Dermis microvascular lymphatic vessel endothelial cell (primary cell): ENCODE data around the gene ASXL2. TPM values are rescaled to one million over a fixed set of nuclear protein-coding genes. Genes with fewer than 3 reads are reported as not detected.
"Not testable (repeated sequence)": the region's sequence is repeated elsewhere in the genome, so short reads cannot be mapped to it uniquely, and the experiment has no call there.

ENCODE experiments used
- DNase-seq, 2 donors: peaks; one replicate each; pipeline versions ENCODE4 v3.0.0 to v3.0.0-alpha.2; 2010; ENCODE audit warnings: low read depth in 2 of 2
- total RNA-seq: library from RNA; depleted of rRNA; stranded (reverse); fragments of >200 nt; gene quantifications from 2 replicates; pipeline ENCODE4 v1.2.1, GENCODE V29; 2014

ASXL2 gene
- total RNA-seq, 1 donor from 2014 or later: 4.1 TPM

DNA sequence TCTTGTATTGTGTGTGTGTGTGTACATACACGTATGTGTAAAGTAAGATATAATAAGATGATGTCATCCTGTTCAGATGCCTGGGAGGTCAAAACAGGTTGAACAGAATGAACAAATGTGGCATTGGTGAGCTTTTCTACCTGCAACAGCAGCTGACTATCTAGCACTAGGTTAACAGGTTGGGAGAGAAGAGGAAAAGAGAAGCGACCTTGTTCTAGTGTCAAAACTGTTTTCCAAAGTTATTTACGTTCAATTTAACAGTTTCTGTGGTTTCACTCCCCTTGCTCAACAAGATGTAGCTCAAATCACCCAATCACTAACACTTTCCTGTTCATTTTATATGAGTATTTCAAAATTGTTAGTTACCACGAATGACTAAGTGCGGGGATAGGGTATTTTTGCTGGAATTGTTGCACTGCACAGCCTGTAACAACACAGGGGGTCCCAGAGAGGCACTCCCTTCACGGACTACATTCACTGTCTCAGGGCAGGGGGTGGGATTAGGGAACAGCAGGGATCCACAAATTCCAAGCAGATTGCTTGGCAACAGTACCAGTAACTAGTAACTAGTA is 137.4 kb downstream of the ASXL2 start:
- DNase-seq: no peak

DNA sequence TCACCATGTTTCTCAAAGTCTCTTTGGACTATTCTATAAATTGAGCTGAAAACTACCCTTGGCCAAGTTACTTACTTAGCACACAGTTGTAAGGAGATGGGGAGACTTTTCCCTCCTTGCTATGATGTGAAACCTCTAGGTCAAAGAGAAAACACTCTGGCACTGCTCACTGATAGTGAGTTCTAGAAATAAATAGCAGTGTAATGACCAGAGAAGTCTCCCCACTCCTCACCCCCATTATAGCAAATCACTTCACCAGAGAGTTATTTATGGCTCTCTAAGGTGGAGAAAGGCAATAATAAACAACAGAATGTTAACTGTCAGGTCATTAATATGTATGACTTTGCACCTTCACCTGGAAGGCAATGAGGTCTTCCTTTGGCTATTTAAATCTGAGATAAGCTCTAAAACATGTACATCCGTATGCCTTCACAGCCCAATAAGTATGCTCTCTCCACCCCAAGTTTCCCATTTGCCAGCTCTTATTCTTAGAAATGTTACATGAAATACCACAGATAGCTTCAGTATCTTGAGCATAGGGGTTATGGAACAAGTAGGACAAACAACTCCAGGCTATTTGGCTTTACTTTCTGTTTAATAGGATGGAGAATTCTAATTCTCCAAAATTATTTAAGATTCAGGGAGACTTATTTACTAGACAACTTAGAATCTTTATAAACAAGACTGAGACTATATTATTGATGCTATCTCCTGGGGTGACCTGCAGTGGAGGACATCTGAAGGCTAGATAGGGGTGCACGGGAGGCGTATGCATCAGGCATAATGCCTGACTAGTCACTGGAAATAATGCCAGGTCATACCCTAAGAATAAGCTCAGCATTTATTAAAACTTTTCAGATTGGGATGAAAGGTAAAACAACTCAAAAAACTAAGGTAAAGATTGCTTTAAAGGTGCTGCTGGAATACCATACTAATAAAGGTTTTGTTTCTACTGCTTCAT is 139.6 kb downstream of the ASXL2 start:
- DNase-seq: no peak

DNA sequence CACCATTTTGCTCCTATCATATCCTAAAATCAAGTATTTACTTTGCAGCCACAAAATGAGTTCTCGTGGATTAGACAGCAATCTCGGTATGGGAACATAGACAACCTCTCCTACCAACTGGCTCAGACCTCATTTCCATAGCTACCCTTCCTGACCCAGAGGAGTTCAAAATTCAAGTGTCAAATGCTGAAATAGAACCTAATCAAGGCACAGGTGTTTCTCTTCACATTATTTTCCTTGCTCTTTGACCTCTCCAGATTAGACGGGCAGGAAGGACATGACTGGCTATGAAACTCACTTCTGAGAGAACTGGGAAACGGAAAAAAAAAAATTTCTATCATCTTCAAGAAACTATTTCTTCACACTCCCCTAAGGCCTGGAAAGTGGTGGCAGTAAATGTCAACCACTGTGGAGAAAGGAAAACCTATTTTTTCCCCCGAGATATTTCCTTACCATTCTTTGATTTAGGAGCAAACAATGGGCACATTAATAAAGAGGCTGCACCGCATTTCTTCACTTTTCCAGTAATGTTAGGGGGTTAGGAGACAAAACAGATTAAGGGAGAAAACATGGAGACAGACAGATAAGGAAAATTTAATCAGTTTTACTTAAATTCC is 141.3 kb downstream of the ASXL2 start:
- no peak for DNase-seq

DNA sequence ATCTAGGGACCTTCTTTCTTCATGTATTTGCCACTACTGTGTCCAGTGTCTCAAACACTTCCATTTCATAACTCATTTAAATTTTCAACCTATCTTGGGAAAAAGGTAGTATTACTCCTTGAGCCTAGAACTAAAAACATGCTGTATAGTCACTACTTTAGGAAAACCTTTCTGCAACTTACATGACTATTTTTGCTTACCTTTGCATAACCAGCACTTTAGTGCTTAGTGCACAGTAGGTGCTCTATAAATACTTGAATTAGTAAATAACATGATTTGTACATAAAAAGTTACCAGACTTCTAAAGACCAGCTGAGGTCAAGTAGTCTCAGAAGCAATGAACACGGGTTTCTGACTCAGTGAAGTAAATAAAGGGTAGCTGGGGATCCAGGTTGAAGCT is 142.5 kb downstream of the ASXL2 start:
- no peak for DNase-seq

DNA sequence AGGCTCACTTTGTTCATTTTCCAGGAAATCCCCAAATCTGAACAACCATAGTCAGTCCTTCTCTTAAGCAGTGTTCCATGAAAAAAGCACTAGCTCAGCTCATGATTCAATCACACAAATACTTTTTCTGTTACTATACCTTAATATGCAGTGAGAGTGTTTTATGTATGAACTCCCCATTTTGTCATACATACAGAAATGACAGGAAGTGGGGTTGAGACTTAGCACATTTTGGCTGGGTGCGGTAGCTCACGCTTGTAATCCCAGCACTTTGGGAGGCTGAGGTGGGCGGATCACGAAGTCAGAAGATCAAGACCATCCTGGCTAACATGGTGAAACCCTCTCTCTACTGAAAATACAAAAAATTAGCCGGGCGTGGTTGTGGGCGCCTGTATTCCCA is 149.7 kb downstream of the ASXL2 start:
- DNase-seq: no peak

DNA sequence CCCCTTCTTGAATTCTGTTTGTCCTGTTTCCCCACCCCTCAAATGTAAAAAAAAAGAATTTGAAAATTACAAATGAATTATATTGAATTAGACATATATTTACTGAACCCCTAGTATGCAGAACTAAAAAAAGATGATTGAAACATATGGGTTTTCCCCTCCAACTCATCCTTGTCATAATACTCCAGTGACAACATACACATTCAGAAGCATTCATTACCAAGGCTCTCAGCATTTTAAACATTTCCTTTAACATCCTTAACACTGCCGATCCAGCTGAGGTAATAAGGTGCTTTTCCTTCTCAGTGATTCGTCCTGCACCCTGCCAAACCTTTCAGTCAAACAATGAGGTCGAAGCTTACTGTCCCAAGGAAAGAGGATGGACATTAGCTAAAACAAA is 151.8 kb downstream of the ASXL2 start:
- no peak for DNase-seq

DNA sequence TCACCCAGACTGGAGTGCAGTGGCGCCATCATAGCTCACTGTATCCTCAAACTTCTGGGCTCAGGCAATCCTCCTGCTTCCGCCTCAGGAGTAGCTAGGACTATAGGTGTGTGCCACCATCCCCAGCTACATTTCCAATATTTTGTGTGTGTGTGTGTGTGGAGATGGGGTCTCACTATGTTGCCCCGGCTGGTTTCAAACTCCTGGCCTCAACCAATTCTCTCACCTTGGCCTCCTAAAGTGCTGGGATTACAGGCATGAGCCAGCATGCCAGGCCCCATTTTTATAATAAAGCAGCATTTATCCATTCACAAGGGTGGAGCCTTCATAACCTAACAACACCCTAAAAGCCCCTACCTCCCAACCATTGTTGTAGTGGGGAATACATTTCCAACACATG is 152.4 kb downstream of the ASXL2 start:
- no peak for DNase-seq

DNA sequence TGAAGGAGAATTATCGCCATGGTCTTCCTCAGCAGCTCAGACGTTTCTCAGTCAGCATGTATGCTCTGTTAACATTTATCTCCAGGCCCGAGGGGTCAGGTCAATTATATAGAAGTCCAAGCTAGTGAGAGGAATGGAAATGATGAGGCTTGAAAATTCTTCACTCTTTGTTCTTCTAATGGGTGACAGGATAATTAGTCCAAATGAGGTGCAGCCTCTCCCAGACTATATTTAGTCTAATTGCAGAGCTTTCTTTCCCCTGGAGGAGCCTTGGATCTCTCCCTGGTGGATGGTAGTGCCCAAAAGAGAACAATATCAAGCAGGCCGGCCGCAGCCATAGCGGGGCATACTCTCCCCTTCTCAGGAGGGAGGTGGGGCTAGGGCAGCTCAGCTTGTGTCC is 153.5 kb downstream of the ASXL2 start:
- DNase-seq: no peak

DNA sequence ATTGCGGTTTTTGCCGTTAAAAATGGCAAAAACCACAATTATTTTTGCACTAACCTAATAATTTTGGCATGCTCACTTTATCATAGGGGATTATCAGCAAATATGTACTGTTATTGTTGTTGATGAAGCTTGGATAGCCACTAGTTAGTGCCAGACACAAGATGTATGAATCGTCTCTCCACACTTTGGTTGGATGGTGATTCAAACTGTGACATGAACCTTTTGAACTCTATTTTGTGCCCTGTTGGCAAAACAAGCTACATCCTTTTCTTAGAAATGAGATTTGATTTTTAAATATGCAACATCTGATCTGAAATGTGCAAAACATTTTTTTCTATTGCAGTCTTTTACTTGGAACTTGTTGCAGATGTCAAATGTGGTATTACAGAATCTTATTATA is 156.1 kb downstream of the ASXL2 start:
- no peak for DNase-seq

DNA sequence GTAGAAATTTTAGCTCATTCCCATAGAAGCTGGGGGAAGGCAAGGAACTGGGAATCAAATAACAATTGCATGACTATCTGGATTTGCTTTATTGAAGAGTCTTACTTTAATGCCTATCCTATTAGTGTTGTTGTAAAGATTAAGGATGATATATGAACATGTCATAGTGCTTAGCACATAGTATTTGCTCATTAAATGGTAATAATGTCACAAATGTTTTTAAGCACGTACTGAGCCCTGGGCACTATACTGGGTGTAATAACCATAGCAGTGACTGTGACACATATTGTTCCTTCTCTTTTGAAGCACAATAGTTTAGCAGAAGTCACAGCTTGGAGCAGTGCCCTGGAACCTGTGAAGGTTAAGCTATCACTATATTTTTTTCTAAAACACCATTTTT is 157.7 kb downstream of the ASXL2 start:
- DNase-seq: no peak

DNA sequence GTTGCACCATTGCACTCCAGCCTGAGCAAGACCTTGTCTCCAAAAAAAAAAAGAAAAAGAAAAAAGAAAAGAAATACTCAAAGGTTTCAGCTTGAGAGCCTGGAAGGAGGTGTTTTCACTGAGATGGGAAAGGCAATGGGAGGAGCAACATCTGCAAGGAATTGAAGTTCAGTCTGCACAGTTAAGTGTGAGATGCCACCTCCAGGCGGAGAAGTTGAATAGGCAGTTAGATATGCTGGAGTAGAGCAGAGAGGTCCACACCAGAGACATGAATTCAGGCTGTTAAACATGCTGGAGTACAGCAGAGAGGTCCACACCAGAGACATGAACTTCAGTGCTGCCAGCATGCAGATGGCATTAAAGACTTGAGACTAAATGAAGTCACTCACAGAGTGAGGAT is 163.5 kb downstream of the ASXL2 start:
- DNase-seq: no peak

DNA sequence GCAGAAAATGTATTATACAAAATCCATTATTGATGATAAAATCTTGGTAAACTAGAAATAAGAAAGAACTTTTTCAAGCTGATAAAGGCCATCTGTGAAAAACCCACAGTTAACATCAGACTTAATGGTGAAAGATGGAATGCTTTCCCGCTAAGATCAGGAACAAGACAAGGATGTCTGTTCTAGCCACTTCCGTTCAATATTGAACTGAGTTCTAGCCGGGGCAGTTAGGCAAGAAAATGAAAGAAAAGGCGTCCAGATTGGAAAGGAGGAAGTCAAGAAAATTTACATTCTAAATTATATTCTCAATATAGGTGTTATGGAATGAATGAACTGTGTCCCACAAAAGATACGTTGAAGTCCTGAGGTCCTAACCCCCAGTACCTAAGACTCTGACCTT is 165.8 kb downstream of the ASXL2 start:
- no peak for DNase-seq

DNA sequence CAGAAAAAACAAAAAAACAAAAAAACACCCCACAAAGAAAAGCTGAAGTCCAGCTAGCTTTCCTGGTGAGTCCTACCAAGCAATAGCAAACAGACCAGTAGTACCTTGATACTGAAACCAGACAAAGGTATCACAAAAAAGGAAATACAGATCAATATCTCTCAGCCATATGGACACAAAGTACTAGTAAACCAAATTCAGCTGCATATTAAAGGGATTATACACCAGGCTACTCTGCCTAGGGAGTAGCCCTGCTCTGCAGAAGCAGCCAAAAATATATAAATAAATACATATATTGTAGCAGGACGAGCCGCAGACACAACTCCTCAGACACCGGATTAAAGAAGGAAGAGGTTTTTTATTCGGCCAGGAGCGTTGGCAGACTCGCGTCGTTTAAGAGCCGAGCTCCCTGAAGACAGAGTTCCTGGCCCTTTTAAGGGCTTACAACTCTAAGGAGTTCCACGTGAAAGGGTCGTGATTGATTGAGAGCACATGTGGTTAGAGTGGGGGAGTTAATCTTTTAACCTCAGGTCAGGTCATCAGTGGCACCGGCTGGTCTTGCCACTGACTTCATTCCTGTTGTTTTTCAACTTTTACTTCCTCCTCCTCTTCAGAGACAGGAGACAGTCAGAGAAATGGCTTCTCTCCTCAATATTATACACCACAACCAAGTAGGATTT is 166.5 kb downstream of the ASXL2 start:
- DNase-seq: no peak

DNA sequence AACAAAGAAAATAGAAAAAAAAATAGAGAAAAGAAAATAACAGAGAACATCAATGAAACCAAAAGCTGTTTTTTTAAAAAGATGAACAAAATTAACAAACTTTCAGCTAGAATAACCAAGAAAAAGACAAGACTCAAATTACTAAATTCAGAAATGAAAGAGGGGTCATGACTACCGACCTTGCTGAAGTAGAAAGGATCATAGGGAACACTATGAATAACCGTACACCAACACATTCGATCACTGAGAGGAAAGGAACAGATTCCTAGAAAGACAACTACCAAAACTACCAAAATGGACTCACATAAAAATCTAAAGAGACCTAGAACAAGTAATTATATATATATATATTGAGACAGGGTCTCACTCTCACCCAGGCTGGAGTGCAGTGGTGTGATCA is 167.5 kb downstream of the ASXL2 start:
- DNase-seq: no peak

DNA sequence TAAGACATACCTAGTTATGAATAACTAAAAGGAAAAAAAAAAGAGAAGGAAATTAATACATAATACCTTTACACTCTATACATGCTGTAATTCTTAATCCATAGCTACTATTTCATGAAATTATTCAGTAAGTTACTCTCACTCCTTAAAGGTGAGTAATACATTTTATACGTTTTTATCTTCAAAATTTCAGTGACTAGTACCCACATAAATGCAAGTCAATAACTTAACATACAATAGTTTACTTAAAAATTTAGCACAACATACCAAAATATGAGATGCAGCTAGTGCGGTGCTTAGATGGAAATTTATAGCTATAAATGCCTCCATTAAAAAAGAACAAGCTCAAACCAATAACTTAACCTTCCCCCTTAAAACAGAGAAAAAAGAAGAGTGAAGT is 168.9 kb downstream of the ASXL2 start:
- DNase-seq: no peak

DNA sequence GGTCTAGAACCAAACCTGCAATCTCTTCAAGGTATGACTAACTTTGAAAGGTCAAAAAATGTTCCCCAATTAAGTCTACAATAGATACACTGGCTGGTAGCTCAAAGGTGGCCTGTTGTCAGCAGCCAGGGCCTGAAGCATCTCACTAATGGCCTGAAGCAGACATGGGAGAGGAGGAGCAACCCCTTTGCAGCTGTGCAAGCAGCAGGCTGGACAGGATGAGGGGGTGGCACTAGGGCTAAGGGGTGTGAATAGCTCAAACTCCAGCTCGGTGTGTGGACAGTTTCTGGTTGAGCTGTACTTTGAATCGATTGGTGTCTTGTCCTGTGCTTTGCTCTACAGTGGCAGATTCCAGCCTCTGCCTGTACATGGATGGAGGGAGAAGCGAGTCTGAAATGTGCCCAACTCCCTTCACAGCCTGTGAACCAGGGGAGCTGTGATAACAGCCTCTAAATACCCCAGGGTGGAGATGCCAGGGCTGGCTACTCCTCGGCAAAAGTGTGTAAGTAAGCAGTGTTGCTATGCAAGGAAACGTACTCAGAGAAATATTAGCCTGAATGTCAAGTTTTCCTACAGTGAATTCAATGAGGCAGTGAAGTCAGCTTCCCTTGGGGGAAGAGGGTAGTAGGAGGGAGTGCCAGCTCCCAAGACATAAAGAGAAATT is 170.2 kb downstream of the ASXL2 start:
- DNase-seq: no peak

DNA sequence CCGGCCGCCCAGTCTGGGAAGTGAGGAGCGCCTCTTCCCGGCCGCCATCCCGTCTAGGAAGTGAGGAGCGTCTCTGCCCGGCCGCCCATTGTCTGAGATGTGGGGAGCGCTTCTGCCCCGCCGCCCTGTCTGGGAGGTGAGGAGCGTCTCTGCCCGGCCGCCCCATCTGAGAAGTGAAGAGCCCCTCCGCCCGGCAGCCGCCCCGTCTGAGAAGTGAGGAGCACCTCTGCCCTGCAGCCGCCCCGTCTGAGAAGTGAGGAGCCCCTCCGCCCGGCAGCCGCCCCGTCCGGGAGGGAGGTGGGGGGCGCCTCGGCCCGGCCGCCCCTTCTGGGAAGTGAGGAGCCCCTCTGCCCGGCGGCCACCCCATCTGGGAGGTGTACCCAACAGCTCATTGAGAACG is 172.7 kb downstream of the ASXL2 start:
- not testable (repeated sequence) for DNase-seq

DNA sequence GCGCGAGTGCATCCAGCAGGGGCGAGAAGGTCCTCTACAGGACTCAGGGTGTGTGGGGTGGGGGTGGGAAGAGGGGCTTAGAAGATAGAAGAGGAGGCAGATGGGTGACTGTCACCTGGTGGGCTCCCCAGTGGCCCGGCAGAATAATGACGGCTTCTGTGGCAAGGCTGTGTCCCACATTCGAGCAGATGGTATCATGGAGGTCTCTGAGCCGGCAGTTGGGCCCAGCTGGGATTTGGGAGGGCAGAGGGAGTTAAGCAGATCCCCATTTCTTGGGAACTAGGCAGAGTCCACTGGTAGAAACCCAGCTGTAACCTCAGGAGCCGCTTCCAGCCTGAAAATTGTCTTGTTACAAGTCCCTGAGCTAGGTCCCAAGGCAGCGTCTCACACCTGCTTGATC is 176.5 kb downstream of the ASXL2 start:
- DNase-seq: no peak

DNA sequence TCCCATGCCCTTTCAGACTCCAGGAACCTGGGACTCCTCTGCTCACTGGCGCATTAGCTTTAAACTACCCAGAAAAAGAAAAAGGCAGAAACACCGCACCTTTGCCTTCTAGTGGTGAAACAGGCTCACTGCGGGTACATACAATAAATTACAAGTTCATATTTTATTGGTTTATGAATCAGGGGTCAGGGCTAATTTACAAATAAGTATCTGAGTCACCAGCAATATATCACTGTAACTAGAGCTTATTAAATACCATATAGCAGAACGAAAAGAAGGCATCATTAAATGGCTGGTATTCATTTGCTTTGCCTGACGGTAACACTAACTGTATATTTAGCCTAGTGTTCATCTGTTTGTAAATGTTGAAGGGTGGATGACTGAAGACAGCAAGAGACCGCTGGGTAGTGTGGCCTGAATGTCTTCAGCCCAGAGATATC is 178.0 kb downstream of the ASXL2 start:
- DNase-seq: peak; percentile 37 to 67

DNA sequence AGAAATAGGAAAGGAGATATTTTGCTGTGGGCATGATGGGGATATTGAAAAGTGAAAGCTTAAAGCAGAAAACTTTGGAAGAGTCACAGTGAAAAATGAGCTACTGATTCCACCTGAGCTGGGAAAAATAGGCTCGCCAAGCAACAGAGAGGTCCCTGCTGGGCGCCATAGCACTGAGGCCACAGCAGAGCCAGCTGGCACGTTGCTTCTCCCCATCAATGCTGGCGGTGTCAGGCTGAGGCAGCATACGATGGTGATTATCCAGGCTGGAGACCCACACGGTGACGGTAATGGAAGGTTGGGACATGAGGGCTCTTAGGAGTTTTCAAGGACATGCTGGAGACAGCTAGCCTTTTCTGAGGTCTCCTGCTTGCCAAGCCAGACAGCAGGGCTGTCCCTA is 179.1 kb downstream of the ASXL2 start:
- no peak for DNase-seq

DNA sequence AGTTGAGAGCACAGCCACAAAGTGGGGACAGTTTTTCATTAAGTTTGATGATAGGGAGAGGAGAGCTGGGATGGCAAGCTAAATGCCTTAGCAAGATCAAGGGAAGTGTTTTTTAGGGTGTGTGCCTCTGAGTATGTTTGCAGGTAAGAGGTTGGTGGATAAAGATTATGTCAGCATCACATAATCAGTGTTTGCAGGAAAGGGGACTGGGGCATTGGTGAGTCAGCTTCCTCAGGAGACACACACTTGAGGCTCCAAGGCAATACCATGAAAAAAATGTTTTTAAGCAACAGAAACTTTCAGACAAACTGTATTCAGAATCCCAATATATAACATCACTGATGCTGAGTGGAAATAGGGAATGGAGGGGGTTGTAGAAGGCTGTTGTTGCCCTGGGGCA is 179.5 kb downstream of the ASXL2 start:
- peak in 1 of 2 donors; percentile 56 for DNase-seq
